Liver (tissue), 9 donors: ENCODE measurements around the gene CHKB. TPM values are rescaled to one million over a fixed set of nuclear protein-coding genes. Genes with fewer than 3 reads are reported as not detected.

Source experiments
- DNase-seq: peaks from one replicate; pipeline ENCODE4 v3.0.0-alpha.2; 2017; ENCODE audit warnings: low spot score
- H3K27ac ChIP-seq, 2 donors: one replicate each; pipeline ENCODE4 v1.7.0; 2013; ENCODE audit warnings: inconsistent platforms in 2 of 2, low read length in 2 of 2, control low read depth in 1 of 2, low read depth in 1 of 2, mild to moderate bottlenecking in 1 of 2
- H3K27me3 ChIP-seq, 4 donors: one replicate each; pipeline versions ENCODE4 v1.6.1 to v1.7.0; 2013; ENCODE audit warnings: low read length in 3 of 4, inconsistent platforms in 1 of 4, mild to moderate bottlenecking in 1 of 4, moderate library complexity in 1 of 4; ENCODE audit not compliant: control insufficient read depth in 4 of 4, insufficient read depth in 4 of 4
- H3K36me3 ChIP-seq, 4 donors: one replicate each; pipeline versions ENCODE4 v1.6.1 to v1.7.0; 2013; ENCODE audit warnings: low read length in 3 of 4, mild to moderate bottlenecking in 3 of 4, low read depth in 1 of 4, moderate library complexity in 1 of 4; ENCODE audit not compliant: control insufficient read depth in 4 of 4, insufficient read depth in 3 of 4
- H3K4me1 ChIP-seq, 4 donors: one replicate each; pipeline versions ENCODE4 v1.6.1 to v1.7.0; 2013; ENCODE audit warnings: low read length in 3 of 4, mild to moderate bottlenecking in 3 of 4, moderate library complexity in 1 of 4; ENCODE audit not compliant: control insufficient read depth in 4 of 4, insufficient read depth in 4 of 4
- H3K4me3 ChIP-seq, 3 donors: one replicate each; pipeline versions ENCODE4 v1.6.1 to v1.7.0; 2013; ENCODE audit warnings: low read length in 3 of 3, control low read depth in 1 of 3, low read depth in 1 of 3, mild to moderate bottlenecking in 1 of 3
- H3K9ac ChIP-seq, 2 donors: one replicate each; pipeline ENCODE4 v1.7.0; 2013; ENCODE audit warnings: low read length in 2 of 2, mild to moderate bottlenecking in 2 of 2, moderate library complexity in 2 of 2, control low read depth in 1 of 2, low read depth in 1 of 2
- H3K9me3 ChIP-seq, 4 donors: one replicate each; pipeline versions ENCODE4 v1.6.1 to v1.7.0; 2013; ENCODE audit warnings: low read length in 3 of 4; ENCODE audit not compliant: control insufficient read depth in 4 of 4
- ATF3 ChIP-seq: IDR thresholded peaks from 2 replicates; pipeline ENCODE4 v1.6.1; 2016; ENCODE audit warnings: antibody characterized with exemption
- CTCF ChIP-seq: fragments of 150-350 bp; IDR thresholded peaks from 2 replicates; pipeline ENCODE4 v1.5.1; 2017; ENCODE audit warnings: improper control_type of control experiment, low read depth, low read length; ENCODE audit not compliant: missing input control
- EGR1 ChIP-seq, 2 donors: IDR thresholded peaks; 2 replicates each; pipeline ENCODE4 v1.6.1; 2016 to 2018; ENCODE audit warnings: antibody characterized with exemption in 2 of 2, low read depth in 2 of 2
- FOXA1 ChIP-seq: IDR thresholded peaks from 2 replicates; pipeline ENCODE4 v1.6.1; 2016; ENCODE audit warnings: antibody characterized with exemption
- FOXA2 ChIP-seq: IDR thresholded peaks from 2 replicates; pipeline ENCODE4 v1.6.1; 2016; ENCODE audit warnings: antibody characterized with exemption
- GABPA ChIP-seq, 2 donors: IDR thresholded peaks in 1 of 2; conservative IDR thresholded peaks in 1 of 2; 2 replicates each; pipeline ENCODE4 v1.6.1; 2016; ENCODE audit warnings: antibody characterized with exemption in 2 of 2, mild to moderate bottlenecking in 1 of 2, moderate library complexity in 1 of 2
- HNF4A ChIP-seq, 2 donors: conservative IDR thresholded peaks; 2 replicates each; pipeline ENCODE4 v1.6.1; 2016; ENCODE audit warnings: antibody characterized with exemption in 2 of 2, mild to moderate bottlenecking in 2 of 2
- HNF4G ChIP-seq: IDR thresholded peaks from 2 replicates; pipeline ENCODE4 v1.6.1; 2016; ENCODE audit warnings: antibody characterized with exemption
- JUND ChIP-seq, 2 donors: IDR thresholded peaks; 2 replicates each; pipeline ENCODE4 v1.6.1; 2016; ENCODE audit warnings: antibody characterized with exemption in 2 of 2
- MAX ChIP-seq: IDR thresholded peaks from 2 replicates; pipeline ENCODE4 v1.6.1; 2016; ENCODE audit warnings: antibody characterized with exemption
- NR2F2 ChIP-seq: IDR thresholded peaks from 2 replicates; pipeline ENCODE4 v1.6.1; 2016; ENCODE audit warnings: antibody characterized with exemption
- RAD21 ChIP-seq, 2 donors: IDR thresholded peaks; 2 replicates each; pipeline ENCODE4 v1.6.1; 2016; ENCODE audit warnings: antibody characterized with exemption in 2 of 2, mild to moderate bottlenecking in 2 of 2
- REST ChIP-seq: IDR thresholded peaks from 2 replicates; pipeline ENCODE4 v1.6.1; 2016; ENCODE audit warnings: antibody characterized with exemption, mild to moderate bottlenecking
- RXRA ChIP-seq, 2 donors: IDR thresholded peaks; 2 replicates each; pipeline ENCODE4 v1.6.1; 2017 to 2018; ENCODE audit warnings: antibody characterized with exemption in 2 of 2, mild to moderate bottlenecking in 1 of 2
- SP1 ChIP-seq: IDR thresholded peaks from 2 replicates; pipeline ENCODE4 v1.6.1; 2018; ENCODE audit warnings: antibody characterized with exemption, mild to moderate bottlenecking
- TAF1 ChIP-seq: conservative IDR thresholded peaks from 2 replicates; pipeline ENCODE4 v1.6.1; 2016; ENCODE audit warnings: antibody characterized with exemption, mild to moderate bottlenecking
- YY1 ChIP-seq: IDR thresholded peaks from 2 replicates; pipeline ENCODE4 v1.6.1; 2016; ENCODE audit warnings: antibody characterized with exemption, mild to moderate bottlenecking
- ZBTB33 ChIP-seq: IDR thresholded peaks from 2 replicates; pipeline ENCODE4 v1.6.1; 2016; ENCODE audit warnings: antibody characterized with exemption
- WGBS: extraction: QIAGEN DNeasy Blood & Tissue Kit; methylation state at CpG from one replicate; pipeline ENCODE4 v1.1.7; 2013; 5-methylcytosine and 5-hydroxymethylcytosine counted together
- polyA plus RNA-seq, 2 donors: library from polyadenylated mRNA; stranded (reverse) in 1 of 2; unstranded in 1 of 2; fragments of 200-250 nt in 1 of 2; fragments of >200 nt in 1 of 2; fragmentation: Nextera tagmentation in 1 of 2; extraction: Ambion mirVana in 1 of 2; gene quantifications; one replicate each; pipeline versions ENCODE4 v1.2.1 to v1.2.3, GENCODE V29; 2013 to 2015
- total RNA-seq, 2 donors: library from RNA; depleted of rRNA; stranded (reverse); fragments of >200 nt; gene quantifications; one replicate each; pipeline ENCODE4 v1.2.3, GENCODE V29; 2014
- donor health status: healthy.
- donor health status: healthy.
- donor health status: healthy.
- donor health status: healthy.
- donor health status: healthy.

Gene CHKB
- total and polyA plus RNA-seq, 4 donors, result 17.9 to 24.2 (median 20.6) TPM

- H3K27ac ChIP-seq, result no peak overlapping the region
- H3K9me3 ChIP-seq, result no peaks in the 10 kb centered on the region
- H3K4me1 ChIP-seq, result peaks cover 3 to 19% (median 15%) of the 10 kb centered on the region in 4 donors
- WGBS, result 94% methylated on average over 8 of the region's 8 CpGs
- no peaks in the 10 kb centered on the region for H3K27me3 ChIP-seq
- TF ChIP-seq HNF4G (no peak), SP1 (no peak)
- no peaks in the 10 kb centered on the region for H3K36me3 ChIP-seq
- H3K4me3 ChIP-seq, result no peak overlapping the region
- no peak overlapping the region for H3K9ac ChIP-seq
- DNase-seq, result no peak
Measured at GRCh38 chr22:50585781-50586180, 3.1 kb upstream of the CHKB start.

- H3K36me3 ChIP-seq, result no peaks in the 10 kb centered on the region
- no peak overlapping the region for H3K4me3 ChIP-seq
- no peak for TF ChIP-seq FOXA1
- no peak for TF ChIP-seq HNF4A (conservative IDR thresholded peaks at IDR 0.05)
- TF ChIP-seq FOXA2, result no peak
- TF ChIP-seq MAX, result no peak
- TF ChIP-seq YY1, result no peak
- no peak for TF ChIP-seq HNF4G
- no peak for TF ChIP-seq CTCF
- no peak for TF ChIP-seq TAF1
- no peak for TF ChIP-seq NR2F2
- no peak for TF ChIP-seq RXRA (IDR thresholded peaks at IDR 0.05)
- no peak for TF ChIP-seq GABPA (IDR thresholded peaks at IDR 0.05 in 1 of 2, conservative IDR thresholded peaks at IDR 0.05 in 1 of 2)
- TF ChIP-seq EGR1 (IDR thresholded peaks at IDR 0.05; ENCODE audit: low read depth in 2 of 2), result no peak
- no peak for TF ChIP-seq REST
- no peak for TF ChIP-seq ZBTB33
- no peak for TF ChIP-seq ATF3
- TF ChIP-seq SP1, result no peak
- TF ChIP-seq RAD21 (IDR thresholded peaks at IDR 0.05), result no peak
- TF ChIP-seq JUND (IDR thresholded peaks at IDR 0.05), result no peak
- H3K9me3 ChIP-seq, result no peaks in the 10 kb centered on the region
- H3K9ac ChIP-seq, result no peak overlapping the region
- WGBS, result 94% methylated on average over 3 of the region's 3 CpGs
- H3K27ac ChIP-seq, result no peak overlapping the region
- no peak for DNase-seq
- peaks cover 3 to 19% (median 15%) of the 10 kb centered on the region in 4 donors for H3K4me1 ChIP-seq
- H3K27me3 ChIP-seq, result no peaks in the 10 kb centered on the region
Measured at GRCh38 chr22:50585238-50585637, 2.6 kb upstream of the CHKB start.
